Measurements from ENCODE around the gene CFAP46.

GRCh38 chr10:132758865-132759264 is 183.5 kb downstream of the CFAP46 start:
- TF ChIP-seq TARDBP (IDR thresholded peaks at IDR 0.05), result no peak
- TF ChIP-seq L3MBTL2 (conservative IDR thresholded peaks at IDR 0.05), result no peak
- TF ChIP-seq SUZ12 (IDR thresholded peaks at IDR 0.05), result no peak
- no peak for TF ChIP-seq FOXM1 (IDR thresholded peaks at IDR 0.05; ENCODE audit: borderline replicate concordance)
- TF ChIP-seq SP1 (IDR thresholded peaks at IDR 0.05), result no peak
- no peak for TF ChIP-seq FOXA1 (IDR thresholded peaks at IDR 0.05)
- TF ChIP-seq ZNF384 (IDR thresholded peaks at IDR 0.05), result no peak
- TF ChIP-seq ARNT (IDR thresholded peaks at IDR 0.05), result no peak
- TF ChIP-seq BHLHE40 (IDR thresholded peaks at IDR 0.05; ENCODE audit: borderline replicate concordance), result no peak
